HUDEP-2 (cell line): ENCODE results near the gene ST6GALNAC4.
"Not testable (repeated sequence)": the region's sequence is repeated elsewhere in the genome, so short reads cannot be mapped to it uniquely, and the experiment has no call there.

Experiments
- DNase-seq, 76 experiments: peaks; one replicate each; lab custom pipeline; 2025; ENCODE audit not compliant: unreplicated experiment in 76 of 76; lab: John Stamatoyannopoulos, UW

Gene ST6GALNAC4

DNA sequence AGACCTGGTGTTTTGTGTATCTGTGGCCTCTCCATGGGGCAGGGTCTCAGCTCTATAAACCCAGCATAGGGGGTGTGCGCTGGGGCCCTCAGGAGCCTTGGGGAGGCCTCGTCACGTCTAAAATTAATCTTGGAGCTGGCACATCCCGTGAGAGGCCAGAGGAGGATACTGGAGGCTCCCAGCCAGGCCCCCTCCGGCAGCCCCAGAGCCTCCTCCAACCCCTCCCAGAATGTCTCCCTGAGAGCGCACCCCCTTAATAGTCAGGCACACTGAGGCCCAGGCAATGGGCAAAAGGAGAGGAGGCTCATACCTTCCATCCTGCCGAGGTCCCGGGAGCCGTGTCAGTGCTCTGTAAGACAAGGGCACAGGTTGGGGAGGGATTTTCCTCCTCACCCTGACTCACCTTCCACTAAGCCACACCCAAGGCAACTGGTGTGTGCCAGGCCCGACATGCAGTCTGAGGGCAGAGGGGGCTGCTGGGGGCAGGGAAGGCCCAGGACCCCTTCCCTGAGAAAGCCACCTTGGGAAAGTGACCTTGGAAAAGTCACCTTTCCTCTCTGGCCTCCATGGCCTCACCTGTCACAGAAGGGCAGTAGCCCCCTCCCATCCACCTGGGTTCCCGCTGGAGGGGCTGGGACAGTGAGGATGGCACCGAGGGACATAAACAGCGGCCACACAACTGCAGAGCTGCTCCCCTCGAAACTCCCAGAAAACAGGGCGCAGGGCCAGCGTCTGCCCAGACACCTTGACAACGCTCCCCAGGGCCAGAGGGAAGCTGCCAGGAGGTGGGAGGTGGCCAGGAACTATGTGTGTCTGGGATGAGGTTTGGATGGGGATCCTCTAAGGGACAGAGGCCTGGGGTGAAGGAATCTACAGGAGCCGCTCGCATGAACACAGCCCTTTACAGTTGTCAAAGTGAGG, 42.3 kb downstream of the ST6GALNAC4 start:
- DNase-seq: no peak

DNA sequence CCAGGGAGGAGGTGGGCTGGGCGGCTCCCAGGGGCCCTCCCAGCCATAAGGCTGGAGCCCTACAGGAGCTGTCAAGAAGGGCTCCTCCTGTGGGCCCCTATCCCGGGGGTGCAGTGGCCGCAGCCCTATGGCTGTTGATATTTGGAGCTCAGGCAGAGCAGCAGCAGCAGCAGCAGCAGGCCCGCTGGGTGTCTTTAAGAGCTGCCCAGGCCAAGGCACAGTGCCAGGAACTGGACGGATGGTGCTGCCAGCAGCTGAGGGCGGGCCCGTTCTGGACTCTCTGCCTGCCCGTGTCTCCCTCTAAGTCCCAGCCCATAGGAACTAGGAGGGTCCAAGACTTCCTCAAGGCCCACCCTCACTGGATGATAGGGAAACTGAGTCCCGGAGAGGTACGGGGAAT, 43.0 kb downstream of the ST6GALNAC4 start:
- peak in 37 of 76 experiments; percentile 9 to 67 (median 35) for DNase-seq

DNA sequence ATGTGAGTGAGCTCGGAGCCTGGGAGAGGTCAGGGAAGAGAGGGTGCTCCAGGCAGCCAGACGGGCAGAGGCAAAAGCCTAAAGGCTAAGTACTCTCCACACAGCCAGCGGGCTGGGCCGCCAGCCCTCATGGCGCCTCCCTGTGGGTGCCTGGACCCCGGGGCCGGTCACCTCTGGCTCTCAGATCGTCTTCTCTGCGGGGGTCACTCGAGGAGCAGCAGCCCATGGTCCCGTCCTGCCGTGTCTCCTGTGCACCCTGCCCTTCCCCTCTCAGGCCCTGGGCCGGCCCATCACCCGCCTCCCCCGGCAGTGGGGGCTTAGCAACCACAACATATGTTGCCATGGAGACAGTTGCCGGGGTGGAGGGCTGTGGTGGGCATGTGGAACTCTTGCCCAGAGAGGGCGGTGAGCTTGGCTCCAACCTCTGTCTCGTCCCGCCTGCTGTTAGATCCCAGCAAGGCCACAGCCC, 43.6 kb downstream of the ST6GALNAC4 start:
- no peak for DNase-seq

DNA sequence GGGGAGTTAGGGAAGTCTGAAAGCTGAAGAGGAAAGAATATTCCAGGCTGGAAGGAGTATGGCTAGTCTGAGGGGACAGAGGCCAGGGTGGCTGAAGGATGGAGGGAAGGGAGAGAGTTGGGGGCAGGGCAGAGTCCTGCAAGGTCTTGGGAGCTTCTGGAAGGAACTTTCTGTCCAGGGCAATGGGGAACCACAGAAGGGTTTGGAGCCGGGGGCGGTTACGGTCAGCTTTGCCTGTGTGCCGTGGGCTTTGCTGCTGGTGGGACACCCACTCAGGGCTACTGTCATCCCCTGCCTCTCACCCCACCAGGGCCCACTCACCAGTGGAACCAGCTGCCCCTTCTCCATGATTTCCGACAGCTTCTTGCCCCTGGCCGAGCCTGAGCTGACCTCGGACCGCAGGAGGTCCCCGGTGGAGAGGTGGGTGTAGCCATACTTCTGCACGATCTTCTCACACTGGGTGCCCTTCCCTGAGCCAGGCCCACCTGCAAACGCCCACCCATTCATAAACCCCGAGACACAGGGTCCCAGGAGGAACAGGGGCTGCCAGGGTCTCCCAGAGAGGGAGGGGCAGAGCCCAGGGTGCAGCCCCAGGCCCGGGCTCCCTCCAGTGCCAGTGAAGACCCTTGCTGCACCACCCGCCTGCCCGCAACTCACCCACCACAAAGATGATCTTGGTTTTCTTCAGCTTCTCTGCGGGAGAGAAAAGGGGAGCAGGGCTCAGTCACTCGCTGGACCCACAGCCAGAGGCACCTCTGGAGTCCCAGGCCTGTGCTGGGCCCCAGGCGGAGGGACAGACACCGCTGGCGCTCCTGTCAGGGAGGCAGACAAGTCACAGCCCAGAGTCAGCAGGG, 44.2 kb downstream of the ST6GALNAC4 start:
- DNase-seq: no peak

DNA sequence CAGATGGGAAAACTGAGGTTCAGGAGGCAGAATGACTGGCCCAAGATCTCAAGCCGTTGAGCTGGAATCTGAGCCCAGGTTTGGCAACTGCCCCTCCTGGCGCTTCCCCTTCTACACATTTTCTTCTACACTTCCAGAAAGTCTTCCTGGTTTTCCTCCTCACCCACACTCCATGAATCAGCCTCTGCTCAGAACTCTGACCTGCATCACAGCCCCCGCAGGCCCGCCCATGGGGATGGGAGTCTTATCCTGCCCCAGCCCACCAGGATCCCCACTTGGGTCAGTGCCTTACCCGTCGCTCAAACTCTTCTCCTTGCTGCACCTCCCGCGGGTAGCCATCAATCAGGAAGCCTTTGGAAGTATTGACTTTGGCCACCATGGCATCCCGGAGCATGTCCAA, 45.3 kb downstream of the ST6GALNAC4 start:
- DNase-seq: no peak

DNA sequence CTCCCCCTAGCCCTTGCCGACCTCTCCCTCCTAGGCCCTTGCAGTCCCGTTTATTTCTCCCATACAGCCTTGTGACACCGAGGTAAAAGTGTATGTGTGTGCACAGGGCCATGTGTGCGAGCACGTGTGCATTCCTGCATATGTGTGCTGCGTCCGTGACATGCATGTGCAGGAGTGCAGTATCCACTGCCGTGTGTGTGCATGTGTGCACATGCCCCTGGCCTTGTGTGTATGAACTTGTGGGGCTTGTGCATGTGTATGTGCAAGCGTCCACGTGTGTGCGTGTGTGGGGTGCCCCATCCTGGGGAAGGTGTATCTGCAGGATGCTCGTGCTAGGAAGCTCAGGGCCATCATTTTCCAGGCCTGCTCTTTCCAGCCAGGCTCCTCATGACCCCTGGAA, 46.0 kb downstream of the ST6GALNAC4 start:
- DNase-seq: no peak

DNA sequence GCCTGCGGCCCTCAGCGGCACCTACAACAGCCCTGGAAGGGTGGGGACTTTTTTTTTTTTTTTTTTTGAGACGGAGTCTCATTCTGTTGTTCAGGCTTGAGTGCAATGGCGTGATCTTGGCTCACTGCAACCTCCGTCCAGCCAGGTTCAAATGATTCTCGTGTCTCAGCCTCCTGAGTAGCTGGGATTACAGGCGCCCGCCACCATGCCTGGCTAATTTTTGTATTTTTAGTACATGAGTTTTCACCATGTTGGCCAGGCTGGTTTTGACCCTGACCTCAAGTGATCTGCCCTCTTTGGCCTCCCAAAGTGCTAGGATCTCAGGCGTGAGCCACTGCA, 46.7 kb downstream of the ST6GALNAC4 start:
- not testable (repeated sequence) for DNase-seq

DNA sequence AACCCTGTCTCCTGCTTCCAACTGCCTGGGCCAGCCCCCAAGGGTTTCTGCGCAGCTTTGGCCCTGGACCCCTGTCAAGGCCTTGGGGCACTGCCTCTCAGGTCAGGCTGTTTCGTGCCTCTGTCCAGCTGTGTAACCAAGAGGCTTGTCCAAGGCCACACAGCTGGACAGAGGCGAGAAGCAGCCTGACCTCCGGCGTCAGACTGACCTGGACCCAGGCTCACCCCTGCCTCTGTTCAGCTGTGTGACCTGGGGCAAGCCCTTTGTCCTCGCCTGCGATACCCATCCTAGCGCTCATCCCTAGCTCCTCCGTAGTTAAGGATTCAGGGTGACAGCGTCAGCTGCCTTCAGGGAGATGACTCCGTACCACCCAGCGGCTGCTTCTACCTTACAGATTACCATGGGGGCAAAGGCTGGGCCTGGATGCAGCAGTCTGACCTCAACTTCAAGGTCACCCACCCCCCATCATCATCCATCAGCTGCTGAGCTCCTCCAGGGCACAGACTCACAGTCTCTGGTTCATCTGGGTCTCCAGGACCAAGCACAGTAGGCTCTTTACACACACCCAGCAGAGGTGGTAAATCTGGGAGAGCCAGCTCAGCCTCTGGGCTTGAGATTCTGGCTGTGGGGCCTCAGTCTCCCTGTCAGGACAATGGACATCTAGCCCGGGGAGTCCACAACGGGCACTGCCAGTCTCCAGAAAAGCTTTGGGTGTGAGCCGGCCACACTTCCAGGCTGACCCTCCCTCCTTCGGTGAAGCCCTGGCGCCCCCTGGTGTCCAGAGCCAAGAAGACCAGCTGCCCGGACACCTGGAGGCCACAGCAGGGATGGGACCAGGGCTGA, 47.3 kb downstream of the ST6GALNAC4 start:
- DNase-seq: peak in 72 of 76 experiments; percentile 19 to 91 (median 76)

DNA sequence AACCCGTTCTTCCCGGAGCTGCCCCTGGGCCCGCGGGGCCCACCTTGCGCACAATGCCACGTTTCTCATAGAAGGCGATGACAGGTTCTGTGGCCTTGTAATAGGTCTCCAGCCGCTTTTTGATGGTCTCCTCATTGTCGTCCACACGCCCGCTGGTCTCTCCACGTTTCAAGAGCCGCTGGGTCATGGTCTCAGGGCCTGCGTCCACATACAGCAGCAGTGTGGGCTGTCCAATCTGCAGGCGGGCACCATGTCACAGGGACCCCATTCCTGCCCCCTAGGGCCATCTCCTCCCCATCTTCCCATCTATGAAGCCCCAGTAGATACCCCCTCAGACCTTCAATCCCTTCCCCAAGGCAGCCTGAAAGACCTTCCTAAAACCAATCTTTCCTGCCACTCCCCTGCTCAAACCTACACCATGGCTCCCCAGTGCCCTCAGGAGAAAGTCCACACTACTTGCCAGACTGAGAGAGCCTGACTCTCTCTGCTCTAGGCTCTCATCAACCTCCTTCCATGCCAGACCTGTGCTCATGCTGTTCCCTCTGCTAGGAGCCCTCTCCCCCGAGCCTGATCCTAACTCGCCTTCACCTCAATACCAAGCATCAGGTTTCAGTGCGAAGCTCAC, 48.5 kb downstream of the ST6GALNAC4 start:
- no peak for DNase-seq

DNA sequence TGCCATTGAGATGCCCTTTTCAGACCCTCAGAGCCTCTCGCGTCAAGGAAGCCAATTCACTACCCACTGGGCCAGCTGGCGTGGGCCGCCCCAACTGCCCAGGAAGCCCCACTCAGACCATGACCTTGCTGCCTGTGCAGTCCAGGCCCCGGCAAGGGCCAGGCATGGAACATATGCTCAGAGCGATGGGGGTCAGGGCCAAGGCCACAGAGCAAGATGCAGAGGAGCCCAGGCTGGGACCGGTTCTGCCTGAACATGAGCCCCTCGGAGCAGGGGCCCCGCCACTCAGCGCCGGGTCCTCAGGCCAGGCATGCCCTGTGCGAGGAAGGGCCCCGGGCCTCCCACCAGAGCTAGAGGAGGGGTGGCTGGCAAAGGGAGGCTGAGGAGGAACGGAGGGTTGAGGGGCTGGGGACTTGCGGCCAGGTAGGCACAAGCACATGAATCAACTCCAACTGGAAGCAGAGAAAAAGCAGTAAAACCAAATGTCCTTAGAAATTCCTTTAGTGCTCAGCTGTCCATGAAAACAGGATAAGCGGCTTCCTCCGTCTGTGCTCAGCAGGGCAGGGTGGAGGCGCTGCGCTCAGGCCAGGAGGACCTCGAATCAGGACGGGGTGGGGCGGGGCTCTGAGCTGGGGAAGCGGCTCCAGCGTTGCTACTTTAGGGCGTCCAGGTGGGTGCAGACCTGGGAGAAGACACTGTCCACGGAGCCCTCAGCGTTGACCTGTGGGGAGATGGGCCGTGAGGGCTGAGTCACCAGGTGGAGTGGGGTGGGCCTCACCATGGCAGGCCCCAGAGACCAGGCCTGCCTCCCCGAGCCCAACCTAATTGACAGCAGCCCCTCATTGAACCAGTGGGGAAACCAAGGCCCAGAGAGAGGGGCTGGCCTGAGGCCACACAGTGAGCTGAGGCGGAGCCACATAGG, 49.2 kb downstream of the ST6GALNAC4 start:
- peak in 1 of 76 experiments; percentile 14 for DNase-seq

DNA sequence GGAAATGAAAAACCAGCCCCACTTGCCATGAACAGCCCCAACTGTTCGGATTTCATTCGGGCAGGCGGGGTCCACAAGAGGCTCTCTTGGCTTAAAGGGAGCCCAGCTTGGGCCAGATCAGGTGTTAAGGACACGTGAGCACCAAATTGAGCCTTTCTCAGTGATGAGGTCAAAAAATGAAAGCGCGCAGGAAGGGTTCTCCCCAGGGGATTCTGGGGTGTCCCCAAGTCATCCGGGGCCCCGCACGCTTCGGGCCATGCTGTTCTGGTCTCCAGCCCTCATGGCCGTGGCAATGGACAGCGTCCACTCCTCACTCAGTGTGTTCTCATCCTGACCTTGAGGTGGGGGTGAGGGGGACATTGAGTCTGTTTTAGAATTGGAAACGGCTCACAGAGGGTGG, 50.3 kb downstream of the ST6GALNAC4 start:
- DNase-seq: no peak

DNA sequence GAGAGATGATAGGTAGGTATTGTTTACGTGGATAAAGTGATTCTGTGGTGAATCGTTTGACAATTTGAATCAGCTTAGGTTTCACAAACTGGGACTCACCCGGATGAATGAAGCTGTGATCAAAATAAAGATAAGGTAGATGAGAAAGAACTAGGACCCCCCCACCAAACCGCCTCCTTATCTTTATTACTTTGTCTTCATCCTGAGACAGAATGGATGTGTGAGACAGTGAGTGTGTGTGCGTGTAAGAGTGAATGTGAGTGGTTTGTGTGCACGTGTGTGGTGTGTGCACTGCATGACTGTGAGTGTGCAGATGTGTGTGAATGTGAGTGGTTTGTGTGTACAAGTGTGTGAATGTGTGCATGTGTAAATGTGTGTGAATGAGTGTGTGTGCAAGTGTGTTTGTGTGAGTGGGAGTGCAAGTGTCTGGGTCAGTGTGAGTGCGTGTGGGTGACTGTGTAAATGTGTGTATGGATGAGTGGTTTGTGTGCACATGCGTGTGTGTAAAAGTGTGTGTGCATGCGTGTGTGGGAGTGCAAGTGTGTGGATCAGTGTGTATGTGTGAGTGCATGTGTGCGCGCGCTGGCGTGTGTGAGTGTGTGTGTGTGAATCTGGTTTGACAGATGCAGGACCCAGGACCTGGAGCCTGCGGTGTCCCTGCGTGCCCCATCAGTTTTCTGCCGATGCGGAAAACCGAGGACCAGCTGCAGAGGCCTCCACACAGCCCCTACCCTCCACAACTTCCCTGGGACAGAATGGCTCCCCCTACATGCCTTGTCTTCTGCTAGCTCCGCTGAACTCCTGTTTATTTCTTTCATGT, 51.0 kb downstream of the ST6GALNAC4 start:
- DNase-seq: no peak

DNA sequence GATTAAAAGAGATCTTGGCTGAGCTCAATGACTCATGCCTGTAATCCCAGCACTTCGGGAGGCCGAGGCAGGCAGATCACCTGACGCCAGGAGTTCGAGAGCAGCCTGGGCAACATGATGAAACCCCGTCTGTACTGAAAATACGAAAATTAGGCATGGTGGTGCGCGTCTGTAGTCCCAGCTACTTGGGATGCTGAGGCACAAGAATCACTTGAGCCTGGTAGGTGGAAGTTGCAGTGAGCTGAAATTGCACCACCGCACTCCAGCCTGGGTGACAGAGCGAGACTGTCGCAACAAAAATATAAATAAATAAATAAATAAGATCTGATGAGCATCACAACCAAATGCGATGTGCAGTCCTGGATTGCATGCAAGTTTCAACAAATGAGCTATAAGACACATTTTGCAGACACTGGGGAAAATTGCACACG, 53.6 kb downstream of the ST6GALNAC4 start:
- DNase-seq: no peak

DNA sequence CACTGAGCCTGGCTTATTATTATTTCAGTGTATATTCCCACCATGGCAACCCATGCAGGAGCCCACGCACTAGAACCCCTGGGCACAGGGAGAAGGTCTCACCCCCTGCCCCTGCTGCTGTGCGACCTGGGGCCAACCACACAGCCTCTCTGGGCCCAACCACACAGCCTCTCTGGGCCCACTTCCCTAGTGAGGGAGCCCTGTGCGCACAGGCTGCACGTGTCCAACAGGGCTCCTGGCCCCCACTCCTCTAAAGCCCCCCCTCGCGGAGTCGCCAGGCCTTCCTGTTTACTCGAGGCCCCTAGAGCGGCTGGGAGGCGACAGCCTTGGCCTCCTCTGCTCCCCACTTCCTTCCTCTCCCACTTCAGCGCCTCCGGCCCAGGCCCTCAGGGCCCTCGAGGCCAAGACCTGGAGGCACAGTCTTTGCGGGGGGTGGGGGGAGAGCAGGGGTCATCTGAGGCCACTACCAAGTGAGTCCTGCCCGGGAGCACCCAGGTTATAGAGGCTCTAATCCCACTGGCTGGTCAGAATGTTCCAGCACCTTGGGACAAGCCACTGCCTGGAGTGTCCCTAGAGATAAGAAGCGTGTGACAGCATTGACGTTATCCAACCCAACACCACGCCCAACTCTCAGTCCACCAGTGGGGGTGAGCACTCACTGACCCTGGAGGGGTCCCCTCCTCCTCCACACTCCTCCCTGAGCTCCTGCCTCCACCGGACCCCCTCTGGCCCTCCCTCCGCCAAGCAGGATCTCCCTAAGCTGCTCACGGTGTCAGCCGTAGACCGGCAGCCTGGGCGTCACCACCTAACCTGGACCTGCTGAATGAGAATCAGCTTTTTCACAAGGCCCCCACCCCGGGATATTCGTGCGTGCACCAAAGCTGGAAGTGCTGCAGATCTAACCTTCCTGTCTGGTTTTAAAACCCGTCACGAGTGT, 54.5 kb downstream of the ST6GALNAC4 start:
- peak in 66 of 76 experiments; percentile 8 to 79 (median 48) for DNase-seq

DNA sequence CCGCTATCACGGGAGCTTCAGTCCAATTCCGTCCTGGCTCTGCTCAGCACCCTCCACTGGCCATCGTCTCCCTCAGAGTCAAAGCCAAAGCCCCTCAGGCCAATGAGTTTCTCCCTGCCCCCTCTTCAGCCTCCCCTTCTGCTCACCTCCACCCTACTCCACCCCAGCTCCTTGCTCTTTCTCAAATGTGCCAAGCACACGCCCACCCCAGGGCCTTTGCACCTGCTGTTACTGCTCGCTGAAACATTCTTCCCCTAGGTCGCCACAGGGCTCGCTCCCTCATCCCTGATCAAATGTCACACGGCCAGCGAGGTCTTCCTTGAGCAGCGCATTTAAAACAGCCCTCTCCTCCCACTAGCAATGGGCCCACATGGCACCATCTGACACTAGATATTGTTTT, 56.1 kb downstream of the ST6GALNAC4 start:
- DNase-seq: no peak

DNA sequence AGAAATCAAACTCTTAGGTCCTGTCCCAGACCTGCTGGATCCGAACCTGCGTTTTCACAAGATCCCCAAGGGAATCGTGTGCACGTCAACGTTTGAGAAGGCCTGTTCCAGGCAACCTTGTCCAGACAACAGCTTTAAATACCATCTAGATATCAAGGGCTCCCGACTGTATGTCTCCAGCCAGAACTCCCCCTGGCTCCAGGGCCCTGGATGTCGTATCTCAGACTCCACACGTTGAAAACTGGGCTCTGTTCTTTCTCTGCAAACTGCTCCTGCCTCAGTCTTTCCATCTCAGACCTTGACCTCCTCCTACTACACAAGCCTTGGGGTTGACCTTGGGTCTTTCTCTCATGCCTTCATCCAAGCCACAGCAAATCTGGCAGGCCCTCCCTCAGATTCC, 56.6 kb downstream of the ST6GALNAC4 start:
- DNase-seq: no peak

DNA sequence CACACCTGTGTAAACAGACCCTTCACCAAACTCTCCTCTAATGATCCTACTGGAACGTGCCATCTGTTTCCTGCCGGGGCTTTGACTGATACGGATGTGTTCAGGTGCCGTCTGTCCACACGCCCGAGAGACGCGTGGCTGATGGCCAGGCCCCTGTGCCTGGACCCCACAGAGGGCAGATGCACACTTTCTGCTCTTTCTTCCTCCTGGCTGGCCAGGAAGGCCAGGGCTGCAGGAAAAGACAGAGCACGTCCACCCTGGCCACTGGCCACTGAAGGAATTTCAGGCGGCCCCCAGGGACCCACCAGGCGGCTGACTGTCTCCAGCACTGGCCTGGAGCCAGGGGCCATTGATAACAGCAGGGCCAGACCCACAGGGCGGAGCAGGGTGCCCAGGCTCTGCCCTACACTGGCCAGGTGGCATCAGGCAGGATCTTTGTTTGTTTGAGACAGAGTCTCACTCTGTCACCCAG, 58.8 kb downstream of the ST6GALNAC4 start:
- peak in 58 of 76 experiments; percentile 3 to 75 (median 50) for DNase-seq
